Stimulated activated CD8-positive, alpha-beta memory T cell treated with anti-CD3 and anti-CD28 coated beads, Interleukin-7, amount 100 ng/mL, for 48 hours (primary cell): ENCODE results near the gene HOXD13.

Experiments used
- DNase-seq, 2 donors: peaks; one replicate each; pipeline ENCODE4 v3.0.0-alpha.2; 2020; ENCODE audit warnings: low read depth in 1 of 2; ENCODE audit errors: extremely low read depth in 1 of 2

Gene HOXD13

GRCh38 chr2:176130957-176131847 lies 38.7 kb downstream of the HOXD13 start:
- no peak for DNase-seq

- no peak for DNase-seq
Observed at GRCh38 chr2:176131848-176132158, 39.3 kb downstream of the HOXD13 start.

DNA sequence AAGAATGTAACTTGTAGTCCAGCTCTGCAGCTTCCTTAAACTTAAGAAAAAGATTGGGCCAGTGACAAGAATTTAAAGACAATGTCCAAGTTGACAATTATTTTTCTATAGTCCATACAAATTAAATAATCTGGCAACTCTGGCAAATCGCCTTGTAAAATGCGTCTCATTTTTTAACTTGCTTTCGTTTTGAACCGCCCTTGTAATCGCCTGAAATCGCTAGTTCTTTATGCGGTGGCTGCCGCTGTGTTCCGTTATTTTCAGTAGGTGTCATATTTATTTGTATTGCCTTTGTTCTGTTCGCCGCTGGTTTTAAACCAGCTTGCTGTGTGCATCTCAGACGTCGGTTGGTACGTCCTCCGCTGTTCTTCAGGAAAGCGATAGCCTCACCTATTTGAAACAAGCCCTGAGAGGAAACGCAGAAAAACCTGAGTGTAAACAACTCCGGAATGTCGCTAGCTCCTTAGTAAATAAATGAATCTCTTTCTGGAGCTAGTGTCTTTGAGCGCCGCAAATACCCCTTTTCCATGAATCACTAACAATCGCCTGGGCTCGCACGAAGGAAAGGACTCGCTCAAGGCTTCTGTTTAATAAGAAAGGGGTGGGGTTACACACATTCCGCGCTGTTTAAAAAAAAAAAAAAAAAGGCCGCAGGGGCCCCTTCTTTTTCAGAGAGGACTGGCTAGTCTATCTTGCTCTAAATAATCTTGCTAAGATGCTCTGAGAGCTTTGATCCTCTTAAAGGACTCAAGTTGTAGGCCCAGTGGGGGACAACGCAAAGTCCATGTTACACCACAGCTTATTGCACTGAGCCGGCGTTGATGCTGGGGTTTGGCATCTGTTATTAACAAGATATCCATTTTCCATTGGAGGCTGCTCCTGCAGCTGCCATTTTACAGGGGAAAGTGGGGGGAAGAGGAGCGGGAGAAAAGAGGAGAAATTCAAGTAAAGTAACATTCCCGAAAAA lies 40.0 kb downstream of the HOXD13 start:
- DNase-seq, result no peak

GRCh38 chr2:176133389-176133788 lies 40.9 kb downstream of the HOXD13 start:
- DNase-seq, result no peak

GRCh38 chr2:176134035-176134434 lies 41.5 kb downstream of the HOXD13 start:
- DNase-seq, result no peak

- DNase-seq, result no peak
Observed at GRCh38 chr2:176135035-176135440, 42.5 kb downstream of the HOXD13 start.

DNA sequence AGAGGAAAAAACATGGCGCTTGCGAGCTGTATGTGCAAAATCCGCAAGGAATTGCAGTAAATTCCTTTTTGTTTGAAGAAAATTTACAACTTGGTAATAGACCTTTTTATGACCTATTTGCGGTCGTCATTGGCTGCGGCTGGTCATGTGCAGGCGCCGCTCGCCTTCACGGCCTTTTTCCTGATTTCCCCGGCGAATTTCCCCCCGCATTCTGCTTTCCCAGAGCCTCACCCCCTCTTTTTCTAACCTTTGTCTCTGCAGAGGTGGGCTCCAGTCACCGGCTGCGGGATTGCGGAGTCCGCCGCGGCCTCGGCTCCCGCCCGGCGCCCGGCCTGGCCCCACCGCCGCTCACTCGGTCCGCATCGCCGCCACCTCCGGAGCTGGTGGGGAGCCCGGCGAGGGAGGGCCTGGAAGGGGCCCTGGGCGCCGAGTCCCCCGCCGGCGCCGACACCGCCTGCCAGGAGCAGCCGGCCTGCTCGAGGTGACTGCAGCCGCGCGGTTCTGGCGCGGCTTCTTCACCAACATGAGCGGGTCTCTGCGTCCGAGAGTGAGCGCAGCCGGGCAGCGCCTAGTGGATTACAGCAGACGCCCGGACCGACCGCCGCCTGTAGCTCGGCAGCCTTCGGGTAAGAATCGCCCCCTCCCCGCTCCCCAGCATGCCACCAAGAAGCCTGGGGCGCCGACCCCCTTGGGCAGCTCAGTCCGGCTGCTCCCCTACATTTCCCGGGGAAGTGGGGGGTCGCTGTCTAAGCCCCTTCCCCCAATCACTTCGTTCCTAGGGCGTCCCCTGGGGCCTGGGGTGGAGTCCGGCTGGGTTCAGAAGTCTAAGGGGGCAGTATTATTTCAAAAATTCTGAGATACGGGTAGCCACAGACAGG lies 44.1 kb downstream of the HOXD13 start:
- DNase-seq, result no peak

- DNase-seq, result no peak
Observed at GRCh38 chr2:176137252-176137580, 44.7 kb downstream of the HOXD13 start.

- DNase-seq, result no peak
Observed at GRCh38 chr2:176137906-176138305, 45.4 kb downstream of the HOXD13 start.

DNA sequence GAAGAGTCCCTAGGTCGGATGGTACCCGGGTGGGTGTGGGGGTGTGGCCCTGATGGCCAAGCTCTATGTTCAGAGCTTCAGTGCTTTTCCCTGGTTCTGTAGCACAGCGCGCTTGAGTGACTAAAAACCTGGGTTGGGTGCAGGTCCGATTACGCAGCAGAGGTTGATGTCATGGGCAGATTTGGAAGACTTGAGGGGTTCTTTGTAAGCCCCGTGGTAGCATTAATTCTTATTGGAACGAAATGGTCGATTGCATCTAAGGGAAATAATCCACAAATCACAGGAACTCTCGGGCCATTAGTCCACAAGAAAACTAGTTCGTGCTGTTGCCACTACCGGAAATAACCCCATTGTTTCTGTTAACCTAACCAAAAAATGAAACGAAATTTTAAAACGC lies 46.0 kb downstream of the HOXD13 start:
- DNase-seq, result no peak

DNA sequence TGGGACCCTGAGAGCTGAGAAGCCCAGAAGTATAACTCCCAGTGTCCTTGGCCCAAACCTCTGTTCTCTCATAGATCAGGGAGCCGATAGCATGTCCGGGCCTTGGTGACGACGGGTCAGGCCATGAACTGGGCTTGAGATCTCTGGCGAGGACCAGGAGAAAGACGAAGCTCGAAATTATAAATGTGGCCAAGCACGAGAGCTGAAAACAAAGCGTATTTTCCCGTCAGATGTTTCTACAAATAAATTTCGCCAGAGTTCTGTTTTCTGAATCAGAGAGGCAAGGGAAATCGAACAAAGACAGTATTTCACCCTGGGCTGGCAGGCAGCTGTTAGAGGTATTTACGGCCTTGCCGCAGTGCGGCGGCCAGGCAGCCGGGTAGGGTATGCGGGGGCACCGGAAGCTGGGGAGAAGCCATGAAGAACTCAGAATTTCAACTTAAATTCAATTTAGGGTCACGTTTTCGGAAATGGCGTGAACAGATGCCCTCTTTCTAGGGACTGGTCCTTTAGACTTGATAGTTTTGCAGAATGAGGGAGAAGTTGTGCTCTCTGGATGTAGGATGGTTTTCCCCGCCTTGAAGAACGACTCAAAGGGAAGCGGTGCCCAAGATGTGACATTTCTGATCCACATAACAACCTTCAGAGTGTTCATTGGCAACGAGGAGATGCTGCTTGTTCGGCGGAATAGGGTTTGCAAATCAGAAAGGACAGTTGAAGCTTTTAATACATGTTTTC lies 46.6 kb downstream of the HOXD13 start:
- no peak for DNase-seq

DNA sequence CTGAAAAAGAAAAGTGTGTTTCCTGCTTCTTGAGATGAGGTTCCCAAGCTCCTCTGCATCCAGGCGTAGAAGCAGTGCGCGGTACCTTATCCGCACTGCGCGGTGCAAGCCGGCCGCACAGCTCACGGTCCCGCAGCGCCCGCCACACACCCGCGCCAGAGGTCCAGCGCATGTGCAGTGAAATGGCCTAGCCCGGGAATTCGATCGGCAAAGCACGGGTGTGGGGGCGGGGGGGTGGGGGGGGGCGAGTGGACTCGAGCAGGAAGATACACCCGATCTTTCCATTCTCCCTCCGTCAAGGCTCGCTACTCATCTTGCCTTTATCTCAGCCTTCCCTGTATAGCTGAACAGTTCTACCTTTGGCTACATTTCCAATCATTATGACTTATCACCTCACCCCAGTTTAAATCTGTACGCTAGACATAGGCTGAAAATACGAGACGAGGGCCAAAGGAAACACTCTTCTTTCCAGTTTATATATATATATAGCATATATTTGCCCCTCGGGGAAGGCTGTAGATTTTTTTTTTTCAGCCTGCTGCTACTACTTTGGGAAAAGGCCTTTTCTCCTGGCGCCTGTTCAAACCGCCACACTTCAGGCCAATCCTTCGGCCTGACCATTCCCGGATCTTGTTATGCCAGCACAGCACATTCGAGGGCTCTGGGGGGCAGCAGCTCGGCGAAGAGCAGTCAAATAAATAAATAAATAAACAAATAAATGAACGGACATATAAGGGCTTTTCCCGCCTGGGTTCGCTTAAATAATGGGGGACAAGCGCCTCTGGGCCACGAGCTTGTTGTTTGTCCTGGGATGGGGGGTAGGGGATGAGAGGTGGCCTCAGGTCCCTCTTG lies 47.4 kb downstream of the HOXD13 start:
- DNase-seq, result no peak

DNA sequence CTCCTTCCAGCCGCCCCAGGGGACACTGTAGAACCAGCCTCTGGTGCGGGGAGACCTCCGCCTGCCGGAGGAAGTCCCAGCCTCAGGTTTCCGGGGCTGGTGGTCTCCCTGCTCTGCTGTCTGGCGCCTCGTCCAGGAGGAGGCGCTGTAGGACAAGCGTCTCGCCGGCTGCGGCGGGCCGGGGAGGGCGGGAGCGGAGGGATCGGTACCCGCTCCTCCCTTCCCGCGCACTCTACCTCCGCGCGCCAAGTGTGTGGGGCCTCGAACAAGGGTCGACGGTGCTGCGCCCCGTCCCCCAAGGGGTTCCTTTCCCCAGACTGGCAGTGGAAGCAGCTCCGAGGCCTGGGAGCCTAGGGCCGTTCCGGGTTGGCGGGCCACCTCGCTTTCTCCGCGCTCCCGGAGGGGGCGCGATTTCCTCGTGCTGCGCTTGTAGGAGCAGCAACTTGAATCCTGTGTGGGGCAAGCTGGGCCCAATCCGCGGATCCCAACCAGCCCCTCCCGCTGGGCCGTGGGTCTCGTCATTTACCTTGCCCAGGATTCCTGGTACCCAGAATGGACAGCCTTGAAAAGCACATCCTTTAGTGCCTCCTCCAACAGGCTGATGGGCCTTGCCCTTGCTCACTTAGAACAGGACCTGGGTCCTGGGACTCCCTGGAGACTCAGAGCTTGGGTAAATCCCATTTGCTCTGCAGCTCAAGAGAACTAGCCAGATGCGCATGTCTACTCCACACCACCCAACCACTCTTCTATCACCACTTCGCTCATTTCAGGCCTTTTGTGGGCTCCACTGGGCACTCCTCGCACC lies 48.2 kb downstream of the HOXD13 start:
- DNase-seq, result peak; percentile 40 to 53

GRCh38 chr2:176142281-176142680 lies 49.8 kb downstream of the HOXD13 start:
- DNase-seq, result no peak
